Activated T-cell treated with anti-CD3 and anti-CD28 coated beads, Interleukin-2, amount 50 U/mL, for 1 hour (primary cell): ENCODE results near the gene SSMEM1.
"Not testable (repeated sequence)": the region's sequence is repeated elsewhere in the genome, so short reads cannot be mapped to it uniquely, and the experiment has no call there.

Source experiments
- DNase-seq: peaks from one replicate; pipeline ENCODE4 v3.0.0-alpha.2; 2020

Gene SSMEM1

GRCh38 chr7:130216025-130216424 lies 8.4 kb downstream of the SSMEM1 start:
- no peak for DNase-seq

DNA sequence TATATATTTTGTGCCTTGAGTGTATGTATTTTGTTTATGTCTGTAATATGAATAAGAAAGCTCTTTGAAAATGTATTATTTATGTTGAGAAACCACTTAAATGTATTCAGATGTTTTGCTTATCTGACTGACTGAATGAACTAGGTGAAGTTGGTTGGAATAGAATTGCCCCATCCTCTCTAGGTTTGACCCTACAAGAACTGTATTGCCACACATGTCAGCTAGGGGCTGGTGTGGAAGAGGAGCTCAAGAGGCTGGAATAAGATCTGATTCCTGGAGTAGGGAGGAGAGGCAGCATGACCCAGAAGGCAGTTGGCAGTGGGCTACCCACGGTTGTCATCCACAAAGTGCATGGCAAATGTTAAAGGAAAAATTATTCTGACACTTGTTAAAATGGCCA lies 9.1 kb downstream of the SSMEM1 start:
- no peak for DNase-seq

DNA sequence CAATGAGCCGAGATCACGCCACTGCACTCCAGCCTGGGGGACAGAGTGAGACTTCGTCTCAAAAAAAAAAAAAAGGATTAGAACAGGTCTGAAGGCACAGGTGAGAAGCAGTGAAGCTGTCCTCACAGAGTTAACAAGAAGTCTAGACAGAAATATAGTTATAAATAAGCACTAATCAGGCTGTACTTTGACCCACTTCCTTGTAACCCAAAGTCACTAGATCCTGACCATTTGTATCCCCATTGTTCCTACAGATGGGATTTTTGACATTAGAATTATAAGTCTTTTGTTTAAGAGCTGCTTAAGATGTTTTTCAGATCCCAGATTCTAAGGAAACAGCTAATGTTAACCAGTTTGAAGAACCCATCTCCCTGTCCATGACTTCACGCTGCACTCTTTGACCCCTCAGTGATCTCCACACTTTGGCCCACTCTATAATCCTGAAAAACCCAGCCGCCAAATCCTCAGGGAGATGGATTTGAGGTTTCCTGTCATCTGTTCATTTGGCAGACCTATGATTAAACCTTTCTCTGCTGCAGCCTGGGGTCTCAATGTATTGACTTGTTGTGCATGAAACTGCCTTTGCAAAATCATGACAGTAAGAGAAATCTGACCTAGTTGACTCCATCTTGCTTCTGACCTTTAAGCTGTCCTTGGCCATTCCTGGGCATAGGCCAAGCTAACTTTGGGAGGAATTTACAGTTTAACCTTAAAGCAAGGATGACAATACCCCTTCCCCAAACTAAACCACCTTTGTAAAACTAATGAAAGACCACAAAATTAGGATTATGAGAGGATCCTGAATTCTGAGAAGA lies 11.4 kb downstream of the SSMEM1 start:
- no peak for DNase-seq

- DNase-seq, result no peak
Measured at GRCh38 chr7:130219871-130220270, 12.2 kb downstream of the SSMEM1 start.

GRCh38 chr7:130221746-130222145 lies 14.1 kb downstream of the SSMEM1 start:
- no peak for DNase-seq

- DNase-seq, result no peak
Measured at GRCh38 chr7:130223646-130224045, 16.0 kb downstream of the SSMEM1 start.

DNA sequence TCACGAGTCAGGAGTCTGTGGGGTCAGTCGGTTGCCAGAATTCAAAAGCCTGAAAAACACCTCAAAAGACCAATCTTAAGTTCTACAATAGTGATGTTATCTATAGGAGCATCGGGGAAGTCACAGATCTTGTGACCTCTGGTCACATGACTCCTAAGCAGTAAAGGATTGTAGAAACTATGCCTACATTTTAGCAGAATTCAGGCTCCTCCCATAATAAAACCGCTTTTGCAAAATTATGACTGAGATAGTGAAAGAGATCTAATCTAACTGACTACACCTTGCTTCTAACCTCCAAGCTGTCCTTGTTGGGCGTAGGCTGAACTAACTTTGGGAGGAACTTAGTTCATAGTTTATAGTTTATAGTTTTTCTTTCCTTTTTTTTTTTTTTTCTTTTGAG lies 16.6 kb downstream of the SSMEM1 start:
- no peak for DNase-seq

- DNase-seq, result not testable (repeated sequence)
Measured at GRCh38 chr7:130224923-130225322, 17.3 kb downstream of the SSMEM1 start.

DNA sequence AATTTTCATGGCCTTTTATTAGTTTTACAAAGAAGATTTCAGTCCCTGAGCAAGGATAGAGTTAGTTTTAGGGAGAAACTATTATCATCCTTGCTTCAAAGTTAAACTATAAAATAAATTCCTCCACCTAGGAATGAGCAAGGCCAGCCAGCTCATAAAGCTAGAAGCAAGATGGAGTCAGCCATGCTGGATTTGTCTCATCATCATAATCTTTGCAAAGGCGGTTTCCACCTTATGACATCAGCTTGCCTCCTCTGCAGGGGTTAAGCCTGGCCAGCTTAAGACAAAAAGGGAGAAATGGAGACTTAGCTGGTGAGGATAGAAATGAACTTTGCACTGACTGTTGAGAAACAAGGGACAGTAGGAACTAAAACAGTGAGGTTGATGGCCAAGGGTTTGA lies 18.7 kb downstream of the SSMEM1 start:
- no peak for DNase-seq

DNA sequence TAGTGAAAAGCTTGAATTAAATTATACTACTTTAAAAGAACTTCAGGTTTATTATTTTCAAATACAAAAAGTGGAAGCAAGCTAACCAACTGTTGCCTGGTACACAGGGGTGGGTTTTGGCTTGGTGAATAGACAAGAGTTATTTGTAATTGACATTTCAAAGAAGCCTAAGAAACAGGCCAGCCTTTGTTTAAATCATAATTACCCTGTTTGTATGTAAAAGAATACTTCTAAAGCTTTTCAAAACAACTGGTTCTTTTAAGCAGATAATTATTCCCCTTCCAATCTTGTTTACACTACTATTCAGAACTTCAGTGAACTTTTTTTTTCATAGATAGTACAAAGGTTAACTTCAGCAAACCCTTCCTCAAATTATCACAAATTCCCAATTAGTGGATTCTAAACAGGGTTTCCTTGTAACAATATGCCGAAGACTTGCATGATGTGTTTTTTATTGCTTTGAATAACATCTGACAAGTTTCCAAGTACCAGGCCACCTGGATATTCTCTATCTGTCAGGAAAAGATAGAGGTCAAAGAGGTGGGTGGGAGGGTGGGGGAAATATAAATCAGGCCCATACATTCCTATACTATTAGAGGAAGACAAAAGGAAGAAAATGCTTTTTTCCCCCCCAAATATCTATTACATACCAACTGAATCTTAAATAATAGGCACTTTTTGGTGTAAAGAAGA lies 20.4 kb downstream of the SSMEM1 start:
- DNase-seq, result no peak

GRCh38 chr7:130228840-130229502 lies 21.3 kb downstream of the SSMEM1 start:
- no peak for DNase-seq

DNA sequence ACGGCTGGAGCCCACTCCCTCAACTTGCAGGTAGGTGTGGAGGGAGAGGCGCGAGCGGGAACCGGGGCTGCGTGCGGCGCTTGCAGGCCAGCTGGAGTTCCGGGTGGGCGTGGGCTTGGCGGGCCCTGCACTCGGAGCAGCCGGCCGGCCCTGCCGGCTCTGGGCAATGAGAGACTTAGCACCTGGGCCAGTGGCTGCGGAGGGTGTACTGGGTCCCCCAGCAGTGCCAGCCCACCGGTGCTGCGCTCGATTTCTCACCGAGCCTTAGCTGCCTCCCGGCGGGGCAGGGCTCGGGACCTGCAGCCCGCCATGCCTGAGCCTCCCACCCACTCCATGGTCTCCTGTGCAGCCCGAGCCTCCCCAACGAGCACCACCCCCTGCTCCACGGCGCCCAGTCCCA lies 22.3 kb downstream of the SSMEM1 start:
- not testable (repeated sequence) for DNase-seq

- DNase-seq, result no peak
Measured at GRCh38 chr7:130231792-130232191, 24.1 kb downstream of the SSMEM1 start.

- no peak for DNase-seq
Measured at GRCh38 chr7:130232209-130232608, 24.5 kb downstream of the SSMEM1 start.

DNA sequence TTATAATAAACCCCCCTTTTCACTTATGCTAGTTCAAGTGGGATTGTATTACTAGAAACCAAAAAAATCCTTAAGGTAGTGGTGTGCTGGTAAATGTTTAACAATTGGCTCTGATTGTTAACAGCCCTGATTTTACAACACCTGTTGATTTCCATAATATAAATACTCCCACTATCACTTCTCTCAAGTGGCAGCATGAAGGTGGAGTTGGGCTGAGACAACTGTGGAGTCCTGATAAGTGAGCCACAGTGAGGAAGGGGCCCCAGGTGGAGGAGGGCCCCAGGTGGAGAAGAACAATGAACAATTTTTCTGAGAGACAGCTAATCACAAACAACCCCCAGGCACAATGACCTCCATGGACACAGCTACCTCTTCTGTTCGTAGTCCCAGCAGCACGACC lies 26.4 kb downstream of the SSMEM1 start:
- DNase-seq, result no peak

- DNase-seq, result not testable (repeated sequence)
Measured at GRCh38 chr7:130236361-130236760, 28.7 kb downstream of the SSMEM1 start.

DNA sequence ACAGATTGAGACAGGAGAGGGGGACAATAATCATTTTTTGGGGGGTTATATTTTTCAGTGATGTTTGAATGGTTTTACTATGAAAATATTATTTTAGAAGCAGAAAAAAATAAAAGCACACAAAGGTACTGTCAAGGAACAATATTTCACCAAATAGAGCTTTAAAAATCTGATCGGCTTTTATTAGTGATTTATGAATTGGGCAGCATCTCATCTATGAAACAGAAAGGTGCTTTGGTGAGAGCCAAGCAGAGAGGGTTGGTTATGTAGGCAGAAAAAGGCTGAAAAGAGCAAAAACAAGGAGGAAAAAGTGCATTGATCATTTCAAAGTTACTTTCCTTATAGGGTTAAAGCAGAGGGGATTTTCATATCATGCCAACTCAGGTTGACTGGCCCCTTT lies 32.6 kb downstream of the SSMEM1 start:
- no peak for DNase-seq

GRCh38 chr7:130242198-130243014 lies 34.7 kb downstream of the SSMEM1 start:
- peak; percentile 62 for DNase-seq

- DNase-seq, result not testable (repeated sequence)
Measured at GRCh38 chr7:130243486-130243885, 35.8 kb downstream of the SSMEM1 start.

DNA sequence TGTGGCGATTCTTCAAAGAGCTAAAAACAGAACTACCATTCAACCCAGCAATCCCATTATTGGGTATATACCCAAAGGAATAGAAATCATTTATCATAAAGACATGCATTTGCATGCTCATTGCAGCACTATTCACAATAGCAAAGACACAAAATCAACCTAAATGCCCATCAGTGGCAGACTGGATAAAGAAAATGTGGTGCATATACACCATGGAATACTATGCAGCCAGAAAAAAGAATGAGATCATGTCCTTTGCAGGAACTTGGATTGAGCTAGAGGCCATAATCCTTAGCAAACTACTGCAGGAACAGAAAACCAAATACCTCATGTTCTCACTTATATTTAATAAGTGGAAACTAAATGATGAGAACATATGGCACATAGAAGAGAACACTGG lies 38.8 kb downstream of the SSMEM1 start:
- not testable (repeated sequence) for DNase-seq

DNA sequence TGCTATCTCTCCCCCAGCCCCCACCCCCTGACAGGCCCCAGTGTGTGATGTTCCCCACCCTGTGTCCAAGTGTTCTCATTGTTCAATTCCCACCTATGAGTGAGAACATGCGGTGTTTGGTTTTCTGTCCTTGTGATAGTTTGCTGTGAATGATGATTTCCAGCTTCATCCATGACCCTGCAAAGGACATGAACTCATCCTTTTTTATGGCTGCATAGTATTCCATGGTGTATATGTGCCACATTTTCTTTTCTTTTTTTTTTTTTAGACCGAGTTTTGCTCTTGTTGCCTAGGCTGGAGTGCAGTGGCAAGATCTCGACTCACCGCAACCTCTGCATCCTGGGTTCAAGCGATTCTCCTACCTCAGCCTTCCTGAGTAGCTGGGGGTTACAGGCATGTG lies 41.2 kb downstream of the SSMEM1 start:
- DNase-seq, result not testable (repeated sequence)

DNA sequence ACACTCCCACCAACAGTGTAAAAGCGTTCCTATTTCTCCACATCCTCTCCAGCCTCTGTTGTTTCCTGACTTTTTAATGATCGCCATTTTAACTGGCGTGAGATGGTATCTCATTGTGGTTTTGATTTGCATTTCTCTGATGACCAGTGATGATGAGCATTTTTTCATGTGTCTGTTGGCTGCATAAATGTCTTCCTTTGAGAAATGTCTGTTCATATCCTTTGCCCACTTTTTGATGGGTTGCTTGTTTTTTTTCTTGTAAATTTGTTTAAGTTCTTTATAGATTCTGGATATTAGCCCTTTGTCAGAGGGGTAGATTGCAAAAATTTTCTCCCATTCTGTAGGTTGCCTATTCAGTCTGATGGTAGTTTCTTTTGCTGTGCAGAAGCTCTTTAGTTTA lies 42.0 kb downstream of the SSMEM1 start:
- DNase-seq, result not testable (repeated sequence)

GRCh38 chr7:130254555-130254954 lies 46.9 kb downstream of the SSMEM1 start:
- DNase-seq, result no peak
